Fibroblast of the conjunctiva (primary cell): ENCODE results near the gene FCSK.

Experiments
- DNase-seq: peaks from one replicate; pipeline ENCODE4 v3.0.0-alpha.2; 2010; ENCODE audit warnings: low read depth

FCSK gene

GRCh38 chr16:70480127-70481105, 26.0 kb downstream of the FCSK start:
- no peak for DNase-seq

DNA sequence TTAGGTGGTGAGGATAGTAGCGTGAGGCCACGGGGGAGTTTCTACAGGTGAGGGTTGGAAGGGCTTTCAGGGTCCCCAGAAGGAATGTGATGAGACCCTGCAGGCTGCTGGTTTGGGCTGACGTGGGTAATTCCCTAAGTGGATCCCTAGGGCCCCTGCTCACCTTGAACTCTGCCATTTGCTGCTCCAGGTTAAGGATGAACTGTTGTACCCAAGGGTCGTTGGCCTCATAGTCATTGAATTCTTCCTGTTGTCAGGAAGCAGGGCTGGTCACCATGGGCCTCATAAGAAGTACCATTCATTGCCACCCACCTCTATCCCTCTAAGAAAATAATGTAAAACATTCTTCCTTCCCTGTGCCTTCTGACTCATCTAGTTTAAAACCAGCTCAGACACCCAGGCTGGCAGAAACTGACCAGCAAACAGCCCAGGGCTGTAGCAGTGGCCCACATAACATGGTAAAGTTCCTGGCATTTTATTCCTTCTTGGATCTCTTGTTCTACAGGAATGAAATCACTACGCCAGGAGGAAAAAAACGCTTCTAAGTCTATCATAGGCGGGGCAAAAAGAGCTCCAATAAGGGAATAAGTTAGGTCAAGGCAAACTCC, 27.6 kb downstream of the FCSK start:
- DNase-seq, result no peak

DNA sequence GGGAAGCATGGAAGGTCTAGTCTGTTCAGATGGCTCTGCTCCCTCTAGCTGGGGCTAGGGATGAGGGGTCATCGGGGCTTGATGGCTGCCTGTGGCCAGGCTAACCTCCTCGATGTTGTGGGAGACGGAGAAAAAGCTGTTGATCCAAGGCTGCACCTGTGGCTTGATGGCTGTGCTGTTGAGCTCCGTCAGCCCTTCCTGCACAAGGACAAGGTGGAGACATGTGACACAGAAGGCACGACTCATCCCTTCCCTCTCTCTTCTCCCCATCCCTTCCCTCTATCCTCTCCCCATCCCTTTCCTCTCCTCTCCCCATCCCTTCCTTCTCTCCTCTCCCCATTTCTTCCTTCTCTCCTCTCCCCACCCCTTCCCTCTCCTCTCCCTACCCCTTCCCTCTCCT, 28.2 kb downstream of the FCSK start:
- DNase-seq, result no peak

GRCh38 chr16:70483426-70483825, 29.0 kb downstream of the FCSK start:
- DNase-seq, result no peak

- no peak for DNase-seq
Observed at GRCh38 chr16:70484867-70485266, 30.5 kb downstream of the FCSK start.

DNA sequence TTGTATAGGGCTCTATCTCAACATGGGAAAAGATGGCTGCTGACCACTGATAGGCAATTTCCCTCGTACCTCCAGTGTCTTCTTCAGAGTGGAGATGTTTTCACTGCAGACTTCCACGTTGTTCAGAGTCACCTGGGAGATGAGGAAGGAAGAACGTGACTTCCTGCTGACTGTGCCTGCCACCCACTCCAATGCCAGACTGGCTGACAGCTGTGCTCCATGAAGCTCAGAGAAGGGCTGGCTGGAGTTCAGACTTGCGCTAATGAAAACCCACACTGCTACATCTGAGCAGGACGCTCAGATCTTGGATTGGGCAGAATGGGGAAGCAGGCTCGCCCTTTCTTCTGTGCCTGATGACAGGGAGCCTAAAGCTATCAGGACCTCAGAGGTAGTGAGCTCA, 35.9 kb downstream of the FCSK start:
- DNase-seq, result no peak

DNA sequence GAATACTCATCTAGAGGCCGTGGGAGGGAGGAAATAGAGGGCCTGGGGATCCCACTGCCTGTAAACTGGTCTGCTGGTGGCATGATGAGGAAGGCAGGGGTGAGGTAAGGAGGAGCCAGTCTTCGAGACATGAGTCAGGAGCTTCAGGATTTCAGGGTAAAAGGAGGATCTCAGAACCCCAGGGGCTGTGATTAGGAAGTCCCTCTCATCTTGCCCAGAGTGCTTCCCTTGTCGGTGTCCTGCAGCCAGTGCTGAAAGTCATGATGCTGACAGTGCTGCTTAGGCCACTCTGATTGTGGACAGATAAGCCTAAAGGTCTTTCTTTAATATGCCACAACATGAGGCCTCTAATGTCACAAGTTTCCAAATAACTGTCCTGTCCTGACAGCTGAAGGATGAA, 39.4 kb downstream of the FCSK start:
- no peak for DNase-seq

- DNase-seq, result no peak
Observed at GRCh38 chr16:70494202-70494770, 39.9 kb downstream of the FCSK start.

GRCh38 chr16:70494777-70495176, 40.4 kb downstream of the FCSK start:
- no peak for DNase-seq

DNA sequence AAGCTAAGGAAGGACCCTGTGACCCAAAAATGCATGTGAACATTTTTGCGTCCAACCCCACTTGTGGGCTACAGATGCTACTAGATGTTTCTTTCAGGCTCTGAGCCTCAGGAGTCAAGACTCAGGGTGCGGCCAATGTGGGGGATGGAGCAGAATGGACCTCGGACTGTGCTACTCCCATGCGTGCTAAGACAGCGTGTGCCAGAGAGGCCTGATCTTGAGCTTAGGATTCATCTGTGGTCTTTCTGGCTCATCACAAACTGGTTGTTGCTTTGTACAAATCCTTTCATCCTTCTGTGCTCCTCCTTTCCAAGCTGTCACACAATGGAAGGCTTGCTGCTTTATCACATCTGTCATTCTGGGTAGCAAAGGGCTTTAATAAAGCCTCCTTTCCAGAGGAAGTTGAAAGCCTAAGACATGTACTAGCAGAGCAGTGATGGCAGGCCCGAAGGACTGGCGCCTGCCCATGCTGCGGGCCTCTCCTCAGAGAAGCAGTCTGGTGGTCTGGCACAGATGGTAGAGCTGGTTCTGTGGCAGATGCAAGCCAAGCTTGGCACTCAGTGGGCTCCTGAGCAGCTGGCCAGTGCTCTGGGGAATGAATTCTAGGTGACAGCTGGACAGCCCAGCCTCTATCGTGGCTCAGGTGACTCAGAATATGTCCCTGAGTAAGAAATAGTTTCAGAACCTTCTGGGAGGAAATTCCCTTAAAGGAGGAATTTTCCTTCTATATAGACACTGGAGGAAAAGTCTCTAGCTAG, 41.2 kb downstream of the FCSK start:
- no peak for DNase-seq

DNA sequence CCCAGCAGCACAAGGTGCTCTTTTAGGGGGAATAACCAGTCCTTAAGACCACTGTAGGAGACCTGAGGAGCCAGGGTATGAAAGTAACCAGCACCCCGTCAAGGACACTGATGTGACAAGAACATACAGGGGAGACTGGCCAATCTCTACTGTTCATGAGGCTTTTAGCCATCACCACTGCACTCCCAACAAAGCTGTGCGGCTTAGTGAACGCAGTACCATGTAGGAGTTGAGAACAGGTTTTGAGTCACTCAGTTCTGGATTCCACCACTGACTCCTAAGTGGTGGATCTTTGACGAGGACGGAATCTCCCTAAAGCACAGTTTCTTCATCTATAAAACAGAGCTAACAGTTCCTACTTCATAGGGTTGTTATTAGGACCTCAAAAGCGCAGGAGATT, 42.1 kb downstream of the FCSK start:
- no peak for DNase-seq

- no peak for DNase-seq
Observed at GRCh38 chr16:70508752-70509151, 54.4 kb downstream of the FCSK start.

DNA sequence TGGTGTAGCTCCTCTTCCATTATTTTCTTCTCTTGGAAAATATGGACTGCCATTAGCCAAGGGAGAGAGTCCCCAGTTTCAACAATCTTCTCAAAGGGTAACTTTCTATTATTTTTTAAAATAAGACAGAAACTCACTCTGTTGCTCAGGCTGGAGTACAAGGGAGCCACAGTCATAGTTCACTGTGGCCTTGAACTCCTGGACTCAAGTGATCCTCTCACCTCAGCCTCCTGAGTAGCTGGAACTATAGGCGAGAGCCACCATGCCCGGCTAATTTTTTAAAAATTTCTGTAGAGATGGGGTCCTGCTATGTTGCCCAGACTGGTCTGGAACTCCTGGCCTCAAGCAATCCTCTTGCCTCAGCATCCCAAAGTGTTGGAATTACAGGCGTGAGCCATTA, 55.8 kb downstream of the FCSK start:
- DNase-seq, result no peak

- no peak for DNase-seq
Observed at GRCh38 chr16:70511833-70512232, 57.4 kb downstream of the FCSK start.

DNA sequence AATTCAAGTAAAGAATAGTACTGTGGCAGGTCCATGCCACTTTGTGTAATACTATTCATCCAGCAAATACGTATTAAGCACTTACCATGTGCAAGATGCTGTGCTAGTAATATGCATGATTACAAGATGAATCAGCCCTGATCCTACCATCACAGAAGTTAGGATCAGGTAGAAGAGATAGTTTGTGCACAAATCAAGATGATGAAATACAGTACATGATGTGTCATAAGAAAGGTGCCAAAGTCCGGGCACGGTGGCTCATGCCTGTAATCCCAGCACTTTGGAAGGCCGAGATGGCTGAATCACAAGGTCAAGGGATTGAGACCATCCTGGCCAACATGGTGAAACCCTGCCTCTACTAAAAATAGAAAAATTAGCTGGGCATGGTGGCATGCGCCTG, 58.1 kb downstream of the FCSK start:
- DNase-seq, result no peak

- DNase-seq, result no peak
Observed at GRCh38 chr16:70520612-70521297, 66.4 kb downstream of the FCSK start.

- DNase-seq, result no peak
Observed at GRCh38 chr16:70522216-70523075, 68.1 kb downstream of the FCSK start.

GRCh38 chr16:70523076-70523742, 68.8 kb downstream of the FCSK start, which contains the start of gene COG4:
Gene COG4, minus strand, starts transcription at chr16:70523554. Its CDS starts 11 bp downstream, at chr16:70523543.
- peak; percentile 57 for DNase-seq

DNA sequence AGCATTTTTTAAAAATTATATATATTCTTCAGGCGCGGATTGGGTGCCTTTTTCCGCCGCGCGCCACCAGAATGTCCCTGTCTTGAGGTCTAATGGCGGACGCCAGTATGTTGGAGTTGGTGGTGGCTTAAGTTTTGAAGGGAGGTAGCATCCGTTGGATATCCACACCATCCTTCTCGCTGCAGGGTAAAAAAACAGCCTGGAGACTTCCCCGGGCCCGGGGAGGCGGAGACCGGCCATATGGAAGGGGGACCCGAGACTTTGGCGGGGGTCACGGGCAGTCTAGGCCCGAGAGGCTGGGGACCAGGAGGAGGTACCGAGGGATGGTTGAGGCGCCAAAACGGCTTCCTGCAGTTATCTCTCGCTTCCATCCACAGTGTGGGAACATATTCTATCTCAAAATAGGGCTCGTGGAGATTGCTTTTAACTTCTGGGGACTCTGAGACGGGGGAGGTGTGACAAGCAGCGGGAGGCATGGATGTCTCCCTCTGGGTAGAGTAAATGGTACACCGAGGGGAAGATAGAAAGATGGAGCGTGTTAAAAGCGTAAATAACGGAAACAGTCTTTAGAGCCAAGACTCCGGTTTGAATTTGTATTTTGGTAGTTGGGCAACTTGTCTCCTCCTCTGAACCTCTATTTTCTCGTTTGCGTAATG, 69.5 kb downstream of the FCSK start, which contains the start of gene SF3B3:
TSS of gene SF3B3 (plus strand) at position 74 of the 656 bp plus-strand sequence. CDS start 2,841 bp downstream, outside the sequence.
- DNase-seq, result peak; percentile 34
